WTC11 (cell line): Measurements from ENCODE around the gene FNDC3B. TPM values are rescaled to one million over a fixed set of nuclear protein-coding genes. Genes with fewer than 3 reads are reported as not detected.

Source experiments
- ATAC-seq: fragments of 200-7000 bp; cut with Tn5 transposase; 2 replicates; pipeline ENCODE4 v1.10.0; 2021; ENCODE audit warnings: mild to moderate bottlenecking, moderate library complexity
- CTCF ChIA-PET: fragments of 300-600 bp; sonication (Branson Sonifier 250); formaldehyde crosslinking; loops from one replicate; lab custom pipeline; 2021; ENCODE audit warnings: antibody characterized with exemption; lab: Charles Lee
- POLR2A ChIA-PET: fragments of 350-600 bp; sonication (Branson Sonifier 250); formaldehyde crosslinking; loops from one replicate; lab custom pipeline; 2021; ENCODE audit warnings: antibody characterized with exemption; lab: Charles Lee
- DNase-seq: peaks from one replicate; pipeline ENCODE4 v3.0.0; 2021; ENCODE audit warnings: low spot score
- H3K27ac Mint-ChIP-seq: 2 replicates; pipeline ENCODE4 v1.8.0; 2021; ENCODE audit warnings: mixed read lengths
- H3K27me3 Mint-ChIP-seq: 2 replicates; pipeline ENCODE4 v1.8.0; 2021; ENCODE audit warnings: low read depth, mild to moderate bottlenecking, moderate library complexity, mixed read lengths
- H3K36me3 Mint-ChIP-seq: 2 replicates; pipeline ENCODE4 v1.8.0; 2021; ENCODE audit warnings: mixed read lengths
- H3K4me1 Mint-ChIP-seq: 2 replicates; pipeline ENCODE4 v1.8.0; 2022; ENCODE audit warnings: mixed read lengths
- H3K4me3 Mint-ChIP-seq: 2 replicates; pipeline ENCODE4 v1.8.0; 2021; ENCODE audit warnings: mild to moderate bottlenecking, moderate library complexity, mixed read lengths
- H3K9me3 Mint-ChIP-seq: 2 replicates; pipeline ENCODE4 v1.8.0; 2021; ENCODE audit warnings: mixed read lengths
- ELF4 ChIP-seq: sonication (generic); formaldehyde crosslinking; IDR thresholded peaks from 2 replicates; pipeline ENCODE4 v1.8.1; 2022; ENCODE audit warnings: low read depth, mild to moderate bottlenecking, moderate library complexity, missing genetic modification reagents
- ESRRA ChIP-seq: sonication (generic); formaldehyde crosslinking; IDR thresholded peaks from 2 replicates; pipeline ENCODE4 v1.8.1; 2022; ENCODE audit warnings: mild to moderate bottlenecking, missing genetic modification reagents, borderline replicate concordance
- ETV6 ChIP-seq: sonication (generic); formaldehyde crosslinking; IDR thresholded peaks from 2 replicates; pipeline ENCODE4 v1.8.1; 2022; ENCODE audit warnings: mild to moderate bottlenecking, missing genetic modification reagents
- FOXJ3 ChIP-seq: sonication (generic); formaldehyde crosslinking; IDR thresholded peaks from 2 replicates; pipeline ENCODE4 v1.9.0; 2021; ENCODE audit warnings: missing genetic modification reagents, mild to moderate bottlenecking, borderline replicate concordance
- FOXK1 ChIP-seq: sonication (generic); formaldehyde crosslinking; IDR thresholded peaks from 2 replicates; pipeline ENCODE4 v1.8.0; 2022; ENCODE audit warnings: mild to moderate bottlenecking, moderate library complexity, missing genetic modification reagents
- MXD4 ChIP-seq: fragments of 250-450 bp; sonication (Bioruptor Pico); IDR thresholded peaks from 2 replicates; pipeline ENCODE4 v1.8.0; 2021; ENCODE audit warnings: mild to moderate bottlenecking, moderate library complexity, borderline replicate concordance
- NFATC4 ChIP-seq: fragments of 250-450 bp; sonication (Bioruptor Pico); IDR thresholded peaks from 2 replicates; pipeline ENCODE4 v1.9.0; 2021; ENCODE audit warnings: mild to moderate bottlenecking
- NR1H2 ChIP-seq: sonication (generic); formaldehyde crosslinking; IDR thresholded peaks from 2 replicates; pipeline ENCODE4 v1.9.0; 2021; ENCODE audit warnings: mild to moderate bottlenecking, moderate library complexity, missing genetic modification reagents
- PRRX2 ChIP-seq: fragments of 250-450 bp; sonication (Bioruptor Pico); IDR thresholded peaks from 2 replicates; pipeline ENCODE4 v1.8.0; 2021; ENCODE audit warnings: mild to moderate bottlenecking
- SMAD3 ChIP-seq: sonication (generic); formaldehyde crosslinking; IDR thresholded peaks from 2 replicates; pipeline ENCODE4 v1.8.0; 2022; ENCODE audit warnings: missing genetic modification reagents, mild to moderate bottlenecking, borderline replicate concordance
- TCF7 ChIP-seq: sonication (generic); formaldehyde crosslinking; IDR thresholded peaks from 2 replicates; pipeline ENCODE4 v1.8.0; 2022; ENCODE audit warnings: mild to moderate bottlenecking, low read depth, missing genetic modification reagents, moderate library complexity
- ZNF138 ChIP-seq: sonication (generic); formaldehyde crosslinking; conservative IDR thresholded peaks from 2 replicates; pipeline ENCODE4 v1.8.1; 2022; ENCODE audit warnings: mild to moderate bottlenecking, moderate library complexity, missing genetic modification reagents
- ZNF232 ChIP-seq: sonication (generic); formaldehyde crosslinking; IDR thresholded peaks from 2 replicates; pipeline ENCODE4 v1.8.0; 2022; ENCODE audit warnings: mild to moderate bottlenecking, missing genetic modification reagents
- ZNF263 ChIP-seq: sonication (generic); formaldehyde crosslinking; IDR thresholded peaks from 2 replicates; pipeline ENCODE4 v1.8.1; 2022; ENCODE audit warnings: low read depth, mild to moderate bottlenecking, moderate library complexity, missing genetic modification reagents
- ZNF317 ChIP-seq: sonication (generic); formaldehyde crosslinking; IDR thresholded peaks from 2 replicates; pipeline ENCODE4 v1.8.1; 2023; ENCODE audit warnings: low read depth, mild to moderate bottlenecking, moderate library complexity, missing genetic modification reagents, borderline replicate concordance
- ZNF423 ChIP-seq: fragments of 250-450 bp; sonication (Bioruptor Pico); IDR thresholded peaks from 2 replicates; pipeline ENCODE4 v2.1.2; 2022; ENCODE audit warnings: mild to moderate bottlenecking, moderate library complexity
- total RNA-seq: library from RNA; stranded (reverse); gene quantifications from 3 replicates; pipeline ENCODE4 v1.2.3, GENCODE V29; 2021
- TF ChIP-seq, protein P1 (sequence below): sonication (generic); formaldehyde crosslinking; IDR thresholded peaks from 2 replicates; pipeline ENCODE4 v1.8.1; 2023; ENCODE audit warnings: mild to moderate bottlenecking, missing genetic modification reagents, moderate library complexity
- TF ChIP-seq, protein P2 (sequence below): fragments of 250-450 bp; sonication (Bioruptor Pico); conservative IDR thresholded peaks from 2 replicates; pipeline ENCODE4 v1.9.0; 2021; ENCODE audit warnings: mild to moderate bottlenecking
- TF ChIP-seq, protein P3 (sequence below): sonication (generic); formaldehyde crosslinking; IDR thresholded peaks from 2 replicates; pipeline ENCODE4 v1.8.1; 2023; ENCODE audit warnings: mild to moderate bottlenecking, missing genetic modification reagents
- TF ChIP-seq, protein P4 (sequence below): fragments of 250-450 bp; sonication (Bioruptor Pico); IDR thresholded peaks from 2 replicates; pipeline ENCODE4 v1.9.0; 2021; ENCODE audit warnings: mild to moderate bottlenecking
- TF ChIP-seq, protein P5 (sequence below): fragments of 250-450 bp; sonication (Bioruptor Pico); IDR thresholded peaks from 2 replicates; pipeline ENCODE4 v1.9.0; 2021; ENCODE audit warnings: moderate library complexity, mild to moderate bottlenecking, inconsistent platforms, borderline replicate concordance
- TF ChIP-seq, protein P6 (sequence below): sonication (generic); formaldehyde crosslinking; conservative IDR thresholded peaks from 2 replicates; pipeline ENCODE4 v1.8.1; 2022; ENCODE audit warnings: mild to moderate bottlenecking, missing genetic modification reagents

Gene FNDC3B
- total RNA-seq, 1 experiment from 2014 or later = 42.8 TPM

DNA sequence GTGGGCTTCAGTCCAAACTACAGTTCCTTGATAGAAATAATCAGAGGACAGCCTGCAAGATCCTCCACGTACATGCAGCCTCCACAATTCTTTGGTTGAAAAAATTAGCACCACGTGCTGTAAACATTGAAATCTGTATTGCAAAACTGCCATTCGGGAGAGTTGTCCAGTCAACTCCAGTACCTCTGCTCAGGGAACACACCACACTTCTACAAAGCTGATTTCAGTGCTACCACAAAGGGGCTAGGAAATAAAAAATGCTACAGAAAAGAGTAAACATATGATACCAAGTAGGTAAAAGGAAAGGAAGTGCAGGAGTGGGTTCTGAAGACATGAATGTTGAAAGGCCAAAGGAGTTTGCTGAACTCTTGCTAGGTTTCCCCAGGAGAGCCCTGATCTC, 368.5 kb downstream of the FNDC3B start:
- Mint-ChIP-seq H3K27ac (no peak overlapping the region), H3K9me3 (no peaks in the 10 kb centered on the region), H3K4me1 (no peaks in the 10 kb centered on the region), H3K4me3 (no peak overlapping the region), H3K36me3 (peaks cover 5% of the 10 kb centered on the region; the same call in 1 of the 2 replicates), H3K27me3 (no peaks in the 10 kb centered on the region)
- ATAC-seq = no peak
- DNase-seq = no peak
- CTCF ChIA-PET = no interaction called here
- TF ChIP-seq MXD4 (CRISPR knock-in tag) (no peak), NFATC4 (CRISPR knock-in tag) (no peak), ESRRA (CRISPR knock-in tag) (no peak), TCF7 (CRISPR knock-in tag) (no peak), ZNF138 (CRISPR knock-in tag) (no peak), SMAD3 (CRISPR knock-in tag) (no peak), ZNF317 (CRISPR knock-in tag) (no peak), ZNF232 (CRISPR knock-in tag) (no peak), ZNF423 (CRISPR knock-in tag) (no peak)
- TF ChIP-seq, protein P1, sequence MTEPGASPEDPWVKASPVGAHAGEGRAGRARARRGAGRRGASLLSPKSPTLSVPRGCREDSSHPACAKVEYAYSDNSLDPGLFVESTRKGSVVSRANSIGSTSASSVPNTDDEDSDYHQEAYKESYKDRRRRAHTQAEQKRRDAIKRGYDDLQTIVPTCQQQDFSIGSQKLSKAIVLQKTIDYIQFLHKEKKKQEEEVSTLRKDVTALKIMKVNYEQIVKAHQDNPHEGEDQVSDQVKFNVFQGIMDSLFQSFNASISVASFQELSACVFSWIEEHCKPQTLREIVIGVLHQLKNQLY (CRISPR knock-in tag) = no peak
- POLR2A ChIA-PET = no interaction called here

DNA sequence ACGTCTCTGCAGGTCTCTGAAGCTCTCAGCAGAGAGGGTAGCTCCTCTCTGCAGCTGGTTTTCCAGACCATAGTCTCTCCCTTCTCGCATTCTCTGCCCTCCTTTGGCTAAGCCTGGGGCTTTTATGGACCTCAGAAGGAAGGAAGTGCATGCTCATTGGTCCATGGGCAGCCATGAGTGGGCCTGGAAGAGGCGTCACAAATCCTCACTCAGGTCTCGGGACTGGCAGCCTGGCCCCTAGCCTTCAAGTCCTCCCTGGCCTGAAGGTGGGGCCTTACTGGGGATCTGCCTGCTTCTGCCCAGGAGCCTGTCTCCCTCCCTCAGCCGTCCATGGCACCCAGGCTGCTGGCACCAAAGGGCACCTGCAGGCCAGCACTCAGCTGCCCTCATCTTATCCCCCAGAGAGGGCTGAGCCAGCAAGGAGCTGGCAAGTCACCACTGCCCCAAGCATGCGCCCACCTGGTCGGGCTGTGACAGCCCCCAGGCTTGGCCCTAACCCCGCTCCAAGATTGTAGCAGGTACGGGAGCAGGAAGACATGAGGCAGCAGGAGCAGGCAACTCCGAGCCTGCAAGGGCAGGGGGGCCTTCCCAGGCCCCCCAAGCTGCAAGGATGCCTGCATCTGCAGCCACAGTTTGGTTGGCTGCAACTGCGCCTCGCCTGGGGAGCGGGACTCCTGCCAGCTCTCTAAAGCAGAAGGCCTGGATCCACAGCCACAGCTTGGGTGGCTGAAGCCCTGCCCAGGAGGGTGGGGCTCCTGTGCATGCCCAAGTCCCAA, 371.5 kb downstream of the FNDC3B start:
- Mint-ChIP-seq H3K27ac (no peak overlapping the region), H3K4me3 (no peak overlapping the region), H3K36me3 (no peaks in the 10 kb centered on the region), H3K9me3 (no peaks in the 10 kb centered on the region), H3K4me1 (no peaks in the 10 kb centered on the region)
- no peak for DNase-seq
- ATAC-seq = no peak
- no peak for TF ChIP-seq ZNF138 (CRISPR knock-in tag)
- no peak for TF ChIP-seq ZNF263 (CRISPR knock-in tag)
- TF ChIP-seq, protein P2, sequence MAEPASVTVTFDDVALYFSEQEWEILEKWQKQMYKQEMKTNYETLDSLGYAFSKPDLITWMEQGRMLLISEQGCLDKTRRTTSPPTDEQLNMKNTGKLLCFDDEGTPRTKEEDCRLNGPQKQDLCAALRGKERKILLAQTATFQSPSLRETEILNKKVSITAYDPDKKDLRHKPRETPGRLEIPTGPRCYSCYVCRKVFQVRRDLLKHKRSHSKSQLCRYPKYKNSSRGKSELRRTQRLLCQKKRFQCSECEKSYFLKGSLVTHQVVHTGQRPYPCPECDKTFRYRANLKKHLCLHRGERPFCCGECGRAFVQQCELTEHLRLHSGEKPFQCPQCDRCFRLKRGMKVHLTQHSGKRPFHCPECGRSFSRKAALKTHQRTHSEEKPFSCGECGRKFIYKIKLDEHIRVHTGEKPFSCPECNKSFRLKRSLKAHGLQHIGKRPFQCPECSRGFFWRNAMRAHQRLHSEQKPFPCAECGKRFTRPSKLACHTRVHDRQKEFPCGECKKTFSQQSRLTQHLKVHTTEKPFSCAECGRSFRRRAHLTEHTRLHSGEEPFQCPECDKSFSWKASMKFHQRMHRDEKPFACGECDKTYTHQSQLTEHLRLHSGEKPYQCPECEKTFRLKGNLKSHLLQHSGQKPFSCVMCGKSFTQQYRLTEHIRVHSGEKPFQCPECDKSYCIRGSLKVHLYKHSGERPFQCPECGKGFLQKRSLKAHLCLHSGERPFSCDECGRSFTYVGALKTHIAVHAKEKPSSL (CRISPR knock-in tag) = no peak
- no peak for TF ChIP-seq SMAD3 (CRISPR knock-in tag)
- TF ChIP-seq, protein P3, sequence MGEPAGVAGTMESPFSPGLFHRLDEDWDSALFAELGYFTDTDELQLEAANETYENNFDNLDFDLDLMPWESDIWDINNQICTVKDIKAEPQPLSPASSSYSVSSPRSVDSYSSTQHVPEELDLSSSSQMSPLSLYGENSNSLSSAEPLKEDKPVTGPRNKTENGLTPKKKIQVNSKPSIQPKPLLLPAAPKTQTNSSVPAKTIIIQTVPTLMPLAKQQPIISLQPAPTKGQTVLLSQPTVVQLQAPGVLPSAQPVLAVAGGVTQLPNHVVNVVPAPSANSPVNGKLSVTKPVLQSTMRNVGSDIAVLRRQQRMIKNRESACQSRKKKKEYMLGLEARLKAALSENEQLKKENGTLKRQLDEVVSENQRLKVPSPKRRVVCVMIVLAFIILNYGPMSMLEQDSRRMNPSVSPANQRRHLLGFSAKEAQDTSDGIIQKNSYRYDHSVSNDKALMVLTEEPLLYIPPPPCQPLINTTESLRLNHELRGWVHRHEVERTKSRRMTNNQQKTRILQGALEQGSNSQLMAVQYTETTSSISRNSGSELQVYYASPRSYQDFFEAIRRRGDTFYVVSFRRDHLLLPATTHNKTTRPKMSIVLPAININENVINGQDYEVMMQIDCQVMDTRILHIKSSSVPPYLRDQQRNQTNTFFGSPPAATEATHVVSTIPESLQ (CRISPR knock-in tag) = no peak
- TF ChIP-seq, protein P4, sequence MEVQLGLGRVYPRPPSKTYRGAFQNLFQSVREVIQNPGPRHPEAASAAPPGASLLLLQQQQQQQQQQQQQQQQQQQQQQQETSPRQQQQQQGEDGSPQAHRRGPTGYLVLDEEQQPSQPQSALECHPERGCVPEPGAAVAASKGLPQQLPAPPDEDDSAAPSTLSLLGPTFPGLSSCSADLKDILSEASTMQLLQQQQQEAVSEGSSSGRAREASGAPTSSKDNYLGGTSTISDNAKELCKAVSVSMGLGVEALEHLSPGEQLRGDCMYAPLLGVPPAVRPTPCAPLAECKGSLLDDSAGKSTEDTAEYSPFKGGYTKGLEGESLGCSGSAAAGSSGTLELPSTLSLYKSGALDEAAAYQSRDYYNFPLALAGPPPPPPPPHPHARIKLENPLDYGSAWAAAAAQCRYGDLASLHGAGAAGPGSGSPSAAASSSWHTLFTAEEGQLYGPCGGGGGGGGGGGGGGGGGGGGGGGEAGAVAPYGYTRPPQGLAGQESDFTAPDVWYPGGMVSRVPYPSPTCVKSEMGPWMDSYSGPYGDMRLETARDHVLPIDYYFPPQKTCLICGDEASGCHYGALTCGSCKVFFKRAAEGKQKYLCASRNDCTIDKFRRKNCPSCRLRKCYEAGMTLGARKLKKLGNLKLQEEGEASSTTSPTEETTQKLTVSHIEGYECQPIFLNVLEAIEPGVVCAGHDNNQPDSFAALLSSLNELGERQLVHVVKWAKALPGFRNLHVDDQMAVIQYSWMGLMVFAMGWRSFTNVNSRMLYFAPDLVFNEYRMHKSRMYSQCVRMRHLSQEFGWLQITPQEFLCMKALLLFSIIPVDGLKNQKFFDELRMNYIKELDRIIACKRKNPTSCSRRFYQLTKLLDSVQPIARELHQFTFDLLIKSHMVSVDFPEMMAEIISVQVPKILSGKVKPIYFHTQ (CRISPR knock-in tag) = no peak
- TF ChIP-seq FOXJ3 = no peak
- TF ChIP-seq PRRX2 (CRISPR knock-in tag) = no peak
- TF ChIP-seq, protein P5, sequence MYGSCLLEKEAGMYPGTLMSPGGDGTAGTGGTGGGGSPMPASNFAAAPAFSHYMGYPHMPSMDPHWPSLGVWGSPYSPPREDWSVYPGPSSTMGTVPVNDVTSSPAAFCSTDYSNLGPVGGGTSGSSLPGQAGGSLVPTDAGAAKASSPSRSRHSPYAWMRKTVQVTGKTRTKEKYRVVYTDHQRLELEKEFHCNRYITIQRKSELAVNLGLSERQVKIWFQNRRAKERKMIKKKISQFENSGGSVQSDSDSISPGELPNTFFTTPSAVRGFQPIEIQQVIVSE (CRISPR knock-in tag) = no peak
- TF ChIP-seq ELF4 (CRISPR knock-in tag) = no peak
- no peak for TF ChIP-seq FOXK1
- TF ChIP-seq ZNF317 (CRISPR knock-in tag) = no peak
- TF ChIP-seq NR1H2 (CRISPR knock-in tag) = no peak
- no peak for TF ChIP-seq ETV6
- TF ChIP-seq, protein P6, sequence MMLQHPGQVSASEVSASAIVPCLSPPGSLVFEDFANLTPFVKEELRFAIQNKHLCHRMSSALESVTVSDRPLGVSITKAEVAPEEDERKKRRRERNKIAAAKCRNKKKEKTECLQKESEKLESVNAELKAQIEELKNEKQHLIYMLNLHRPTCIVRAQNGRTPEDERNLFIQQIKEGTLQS (CRISPR knock-in tag) = no peak
- TF ChIP-seq, all 79 proteins: peak for 0
- H3K27me3 Mint-ChIP-seq = no peaks in the 10 kb centered on the region
- CTCF ChIA-PET = interaction anchor here (1.0 kb wide), 1 partner anchor 66 kb away, joined by 7 read pairs; no protein-coding TSS in a partner anchor
- POLR2A ChIA-PET = no interaction called here
